Stomach (tissue), 4 donors: ENCODE measurements around the gene CCNI.

Experiments used
- EP300 ChIP-seq: sonication (generic); formaldehyde crosslinking; IDR thresholded peaks from one replicate; pipeline ENCODE4 v1.6.1; 2017; ENCODE audit warnings: antibody characterized with exemption
- POLR2AphosphoS5 ChIP-seq, 3 donors: sonication (generic); formaldehyde crosslinking; IDR thresholded peaks; one replicate each; pipeline ENCODE4 v1.6.1; 2016; ENCODE audit warnings: antibody characterized with exemption in 3 of 3
- TF ChIP-seq, protein P1 (sequence below), 7 experiments: fragments of 450-650 bp in 4 of 7; fragments of 200-600 bp in 3 of 7; sonication (generic) in 3 of 7; IDR thresholded peaks; one replicate each; pipeline ENCODE4 v1.5.1; 2016 to 2019; ENCODE audit warnings: antibody characterized with exemption in 7 of 7, control low read depth in 2 of 7, mild to moderate bottlenecking in 1 of 7

DNA sequence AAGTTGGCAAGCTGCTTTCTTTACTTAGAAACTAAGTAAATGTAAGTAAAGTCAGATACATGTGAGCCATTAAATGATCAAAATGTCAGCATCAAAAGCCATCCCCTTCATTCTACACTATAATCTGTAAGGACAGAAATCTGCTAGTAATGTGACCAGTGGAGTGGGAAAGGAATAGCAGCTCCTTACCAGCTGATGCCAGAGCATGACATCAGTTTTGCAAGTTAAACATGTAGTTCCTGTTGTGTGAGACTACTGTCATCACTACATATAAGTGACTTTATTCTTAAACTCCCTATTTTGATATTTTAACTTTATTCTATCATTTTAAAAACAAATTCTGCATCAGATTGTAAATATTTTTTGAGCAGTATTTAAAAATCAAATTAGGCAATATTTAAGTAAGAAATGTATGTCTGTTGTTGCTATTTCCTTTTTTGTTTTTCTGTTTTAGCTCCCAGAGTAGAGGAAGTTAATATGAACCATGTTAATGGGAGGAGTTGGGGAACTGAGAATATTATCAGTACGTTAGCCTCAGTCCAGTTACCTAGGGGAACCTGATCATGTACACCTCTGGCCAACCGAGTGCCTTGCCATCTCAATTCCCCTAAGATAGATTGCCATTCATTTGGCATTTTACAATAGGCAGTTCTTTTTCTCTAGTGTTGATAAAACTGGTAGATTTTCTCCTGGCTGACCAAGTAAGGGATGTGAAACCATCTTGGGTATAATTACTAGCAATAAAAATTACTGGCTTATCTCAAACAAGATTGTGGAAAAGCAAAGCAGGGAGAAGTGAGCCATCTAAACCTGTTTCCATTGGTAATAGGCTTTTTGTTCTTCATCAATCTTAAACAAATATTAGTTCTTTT, 34.7 kb downstream of the CCNI start:
- TF ChIP-seq, protein P1, sequence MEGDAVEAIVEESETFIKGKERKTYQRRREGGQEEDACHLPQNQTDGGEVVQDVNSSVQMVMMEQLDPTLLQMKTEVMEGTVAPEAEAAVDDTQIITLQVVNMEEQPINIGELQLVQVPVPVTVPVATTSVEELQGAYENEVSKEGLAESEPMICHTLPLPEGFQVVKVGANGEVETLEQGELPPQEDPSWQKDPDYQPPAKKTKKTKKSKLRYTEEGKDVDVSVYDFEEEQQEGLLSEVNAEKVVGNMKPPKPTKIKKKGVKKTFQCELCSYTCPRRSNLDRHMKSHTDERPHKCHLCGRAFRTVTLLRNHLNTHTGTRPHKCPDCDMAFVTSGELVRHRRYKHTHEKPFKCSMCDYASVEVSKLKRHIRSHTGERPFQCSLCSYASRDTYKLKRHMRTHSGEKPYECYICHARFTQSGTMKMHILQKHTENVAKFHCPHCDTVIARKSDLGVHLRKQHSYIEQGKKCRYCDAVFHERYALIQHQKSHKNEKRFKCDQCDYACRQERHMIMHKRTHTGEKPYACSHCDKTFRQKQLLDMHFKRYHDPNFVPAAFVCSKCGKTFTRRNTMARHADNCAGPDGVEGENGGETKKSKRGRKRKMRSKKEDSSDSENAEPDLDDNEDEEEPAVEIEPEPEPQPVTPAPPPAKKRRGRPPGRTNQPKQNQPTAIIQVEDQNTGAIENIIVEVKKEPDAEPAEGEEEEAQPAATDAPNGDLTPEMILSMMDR (IDR thresholded peaks at IDR 0.05): no peak
- TF ChIP-seq POLR2AphosphoS5 (IDR thresholded peaks at IDR 0.05): no peak
- no peak for TF ChIP-seq EP300
